Neural progenitor cell (in vitro differentiated cells): ENCODE measurements around the gene DUOX1. TPM values are rescaled to one million over a fixed set of nuclear protein-coding genes. Genes with fewer than 3 reads are reported as not detected.

Experiments used
- DNase-seq: peaks from one replicate; pipeline ENCODE4 v3.0.0-alpha.2; 2016; ENCODE audit warnings: low spot score
- H2AFZ ChIP-seq: fragments of 200-600 bp; sonication (generic); replicated peaks from 2 replicates; pipeline ENCODE4 v1.6.1; 2016; ENCODE audit warnings: antibody characterized with exemption
- H3F3A ChIP-seq: fragments of 200-600 bp; sonication (generic); 2 replicates; pipeline ENCODE4 v1.6.1; 2016; ENCODE audit warnings: antibody characterized with exemption, low read depth
- H3K27ac ChIP-seq: fragments of 200-600 bp; sonication (generic); 2 replicates; pipeline ENCODE4 v1.5.1; 2016; ENCODE audit warnings: mild to moderate bottlenecking
- H3K27me3 ChIP-seq: fragments of 200-600 bp; sonication (generic); 2 replicates; pipeline ENCODE4 v1.6.1; 2016; ENCODE audit warnings: mild to moderate bottlenecking, moderate library complexity
- H3K36me3 ChIP-seq: fragments of 200-600 bp; sonication (generic); 2 replicates; pipeline ENCODE4 v1.5.1; 2016
- H3K4me1 ChIP-seq: fragments of 200-600 bp; sonication (generic); 2 replicates; pipeline ENCODE4 v1.6.1; 2016; ENCODE audit warnings: mixed run types
- H3K4me2 ChIP-seq: fragments of 200-600 bp; sonication (generic); 2 replicates; pipeline ENCODE4 v1.6.1; 2016
- H3K4me3 ChIP-seq: fragments of 200-600 bp; sonication (generic); 2 replicates; pipeline ENCODE4 v1.5.1; 2016
- H3K79me2 ChIP-seq: fragments of 200-600 bp; sonication (generic); 2 replicates; pipeline ENCODE4 v1.6.1; 2016; ENCODE audit warnings: low read depth
- H3K9ac ChIP-seq: fragments of 200-600 bp; sonication (generic); 2 replicates; pipeline ENCODE4 v1.6.1; 2016
- H3K9me3 ChIP-seq: fragments of 200-600 bp; sonication (generic); 2 replicates; pipeline ENCODE4 v1.5.1; 2016; ENCODE audit warnings: low read depth
- H4K20me1 ChIP-seq: fragments of 200-600 bp; sonication (generic); 2 replicates; pipeline ENCODE4 v1.6.1; 2016; ENCODE audit warnings: low read depth
- H3K27ac Mint-ChIP-seq: 3 replicates; pipeline ENCODE4 v1.8.0; 2021; ENCODE audit warnings: mixed read lengths
- H3K27me3 Mint-ChIP-seq: 2 replicates; pipeline ENCODE4 v1.8.0; 2022; ENCODE audit warnings: low read depth, mild to moderate bottlenecking, inconsistent platforms, moderate library complexity, mixed read lengths; ENCODE audit not compliant: insufficient read depth
- H3K36me3 Mint-ChIP-seq: 3 replicates; pipeline ENCODE4 v1.8.0; 2021; ENCODE audit warnings: mixed read lengths
- H3K4me1 Mint-ChIP-seq: 3 replicates; pipeline ENCODE4 v1.8.0; 2021; ENCODE audit warnings: mixed read lengths
- H3K4me3 Mint-ChIP-seq: 3 replicates; pipeline ENCODE4 v1.8.0; 2021; ENCODE audit warnings: mild to moderate bottlenecking, moderate library complexity, mixed read lengths
- H3K9me3 Mint-ChIP-seq: 3 replicates; pipeline ENCODE4 v1.8.0; 2020; ENCODE audit warnings: mixed read lengths
- EZH2 ChIP-seq: fragments of 200-600 bp; sonication (generic); IDR thresholded peaks from 2 replicates; pipeline ENCODE4 v1.6.1; 2017; ENCODE audit warnings: antibody characterized with exemption, mild to moderate bottlenecking, moderate library complexity
- EZH2phosphoT487 ChIP-seq: fragments of 200-600 bp; sonication (generic); IDR thresholded peaks from 2 replicates; pipeline ENCODE4 v1.6.1; 2017; ENCODE audit warnings: antibody characterized with exemption
- total RNA-seq: library from RNA; depleted of rRNA; stranded (reverse); fragments of >200 nt; gene quantifications from 2 replicates; pipeline ENCODE4 v1.2.3, GENCODE V29; 2015; ENCODE audit warnings: low replicate concordance
- TF ChIP-seq, protein P1 (sequence below): fragments of 200-600 bp; sonication (generic); IDR thresholded peaks from 2 replicates; pipeline ENCODE4 v1.5.1; 2017; ENCODE audit warnings: antibody characterized with exemption, mild to moderate bottlenecking

DUOX1 gene
- total RNA-seq, 1 donor from 2014 or later, result 0.30 TPM

DNA sequence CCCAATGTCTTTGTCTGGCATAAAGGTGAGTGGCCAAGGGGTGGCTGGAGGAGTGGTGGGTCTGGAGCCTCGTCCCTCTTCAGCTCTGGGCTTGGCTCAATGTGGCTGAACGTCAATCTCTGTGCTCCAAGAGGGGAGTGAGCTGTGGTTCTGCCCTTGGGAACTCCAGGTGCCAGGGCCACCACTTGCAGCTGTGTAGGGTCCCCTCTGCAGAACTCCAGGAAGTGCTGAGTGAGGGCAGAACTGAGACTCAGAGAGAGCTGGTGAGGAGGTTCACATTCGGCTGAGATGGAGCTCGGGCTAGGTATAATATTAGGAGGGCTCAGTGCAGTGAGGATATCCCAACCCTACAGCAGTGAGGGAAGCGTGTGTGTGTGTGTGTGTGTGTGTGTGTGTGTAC lies 11.6 kb downstream of the DUOX1 start:
- Histone ChIP-seq H3K9ac (no peak overlapping the region), H4K20me1 (no peaks in the 10 kb centered on the region), H3K4me3 (no peak overlapping the region), H3K4me1 (no peaks in the 10 kb centered on the region), H3K27ac (no peak overlapping the region), H2AFZ (no peak overlapping the region), H3K4me2 (no peak overlapping the region), H3K79me2 (no peaks in the 10 kb centered on the region), H3F3A (no peaks in the 10 kb centered on the region), H3K27me3 (peaks cover 19% of the 10 kb centered on the region), H3K9me3 (no peaks in the 10 kb centered on the region), H3K36me3 (no peaks in the 10 kb centered on the region)
- TF ChIP-seq, protein P1, sequence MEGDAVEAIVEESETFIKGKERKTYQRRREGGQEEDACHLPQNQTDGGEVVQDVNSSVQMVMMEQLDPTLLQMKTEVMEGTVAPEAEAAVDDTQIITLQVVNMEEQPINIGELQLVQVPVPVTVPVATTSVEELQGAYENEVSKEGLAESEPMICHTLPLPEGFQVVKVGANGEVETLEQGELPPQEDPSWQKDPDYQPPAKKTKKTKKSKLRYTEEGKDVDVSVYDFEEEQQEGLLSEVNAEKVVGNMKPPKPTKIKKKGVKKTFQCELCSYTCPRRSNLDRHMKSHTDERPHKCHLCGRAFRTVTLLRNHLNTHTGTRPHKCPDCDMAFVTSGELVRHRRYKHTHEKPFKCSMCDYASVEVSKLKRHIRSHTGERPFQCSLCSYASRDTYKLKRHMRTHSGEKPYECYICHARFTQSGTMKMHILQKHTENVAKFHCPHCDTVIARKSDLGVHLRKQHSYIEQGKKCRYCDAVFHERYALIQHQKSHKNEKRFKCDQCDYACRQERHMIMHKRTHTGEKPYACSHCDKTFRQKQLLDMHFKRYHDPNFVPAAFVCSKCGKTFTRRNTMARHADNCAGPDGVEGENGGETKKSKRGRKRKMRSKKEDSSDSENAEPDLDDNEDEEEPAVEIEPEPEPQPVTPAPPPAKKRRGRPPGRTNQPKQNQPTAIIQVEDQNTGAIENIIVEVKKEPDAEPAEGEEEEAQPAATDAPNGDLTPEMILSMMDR, result no peak
- no peak for TF ChIP-seq EZH2
- no peak for TF ChIP-seq EZH2phosphoT487
- Mint-ChIP-seq H3K27me3 (peaks cover 11% of the 10 kb centered on the region), H3K36me3 (no peaks in the 10 kb centered on the region), H3K4me1 (no peaks in the 10 kb centered on the region), H3K4me3 (no peak overlapping the region), H3K27ac (no peak overlapping the region), H3K9me3 (no peaks in the 10 kb centered on the region)
- DNase-seq, result no peak

DNA sequence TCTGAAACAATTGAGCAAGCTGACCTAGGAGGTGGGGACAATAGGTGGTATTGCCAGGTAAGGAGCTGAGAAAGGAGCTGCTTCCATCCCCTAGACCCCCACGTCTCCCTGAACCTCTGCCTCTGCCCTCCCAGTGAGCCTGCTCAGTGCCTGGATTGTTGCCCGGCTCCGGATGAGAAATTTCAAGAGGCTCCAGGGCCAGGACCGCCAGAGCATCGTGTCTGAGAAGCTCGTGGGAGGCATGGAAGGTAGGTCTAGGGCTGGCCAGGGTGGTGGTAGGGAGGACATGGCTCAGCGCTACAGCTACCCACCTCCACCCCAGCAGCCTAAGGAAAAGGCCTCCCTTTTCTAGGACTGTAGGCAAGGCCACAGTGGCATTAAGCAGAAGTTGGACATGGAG lies 13.3 kb downstream of the DUOX1 start:
- DNase-seq, result no peak
- Histone ChIP-seq H3K9me3 (no peaks in the 10 kb centered on the region), H3K27ac (no peak overlapping the region), H3K36me3 (no peaks in the 10 kb centered on the region), H3K4me1 (no peaks in the 10 kb centered on the region), H3K4me3 (no peak overlapping the region), H2AFZ (no peak overlapping the region), H3K27me3 (peaks cover 6% of the 10 kb centered on the region), H4K20me1 (no peaks in the 10 kb centered on the region), H3K9ac (no peak overlapping the region), H3K4me2 (no peak overlapping the region), H3F3A (no peaks in the 10 kb centered on the region), H3K79me2 (no peaks in the 10 kb centered on the region)
- Mint-ChIP-seq H3K27me3 (peaks cover 9% of the 10 kb centered on the region), H3K9me3 (no peaks in the 10 kb centered on the region), H3K27ac (no peak overlapping the region), H3K36me3 (no peaks in the 10 kb centered on the region), H3K4me1 (no peaks in the 10 kb centered on the region), H3K4me3 (no peak overlapping the region)
- no peak for TF ChIP-seq EZH2
- TF ChIP-seq EZH2phosphoT487, result no peak
- TF ChIP-seq, protein P1, result no peak

DNA sequence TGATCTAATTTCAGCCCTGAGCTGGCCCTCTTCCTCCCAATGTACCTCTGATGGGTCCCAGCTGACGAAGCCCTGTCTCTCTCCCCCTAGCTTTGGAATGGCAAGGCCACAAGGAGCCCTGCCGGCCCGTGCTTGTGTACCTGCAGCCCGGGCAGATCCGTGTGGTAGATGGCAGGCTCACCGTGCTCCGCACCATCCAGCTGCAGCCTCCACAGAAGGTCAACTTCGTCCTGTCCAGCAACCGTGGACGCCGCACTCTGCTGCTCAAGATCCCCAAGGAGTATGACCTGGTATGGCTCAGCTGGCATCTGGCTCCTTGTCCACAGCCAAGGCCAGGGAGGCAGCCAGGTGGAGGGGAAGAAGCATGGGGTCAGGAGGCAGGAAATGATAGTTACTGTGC lies 14.2 kb downstream of the DUOX1 start:
- no peak overlapping the region for H3K4me3 ChIP-seq
- peaks cover 1% of the 10 kb centered on the region for H3K4me1 ChIP-seq
- TF ChIP-seq, protein P1, result no peak
- TF ChIP-seq EZH2phosphoT487 (no peak), EZH2 (no peak)
- no peaks in the 10 kb centered on the region for H3K4me1 Mint-ChIP-seq
- H3K4me3 Mint-ChIP-seq, result no peak overlapping the region
- H3K9me3 Mint-ChIP-seq, result no peaks in the 10 kb centered on the region
- no peak overlapping the region for H3K27ac Mint-ChIP-seq
- H3K27me3 Mint-ChIP-seq, result peaks cover 9% of the 10 kb centered on the region
- no peaks in the 10 kb centered on the region for H3K79me2 ChIP-seq
- H3K36me3 ChIP-seq, result no peaks in the 10 kb centered on the region
- no peak overlapping the region for H3K27ac ChIP-seq
- no peak overlapping the region for H3K4me2 ChIP-seq
- H3F3A ChIP-seq, result no peaks in the 10 kb centered on the region
- no peaks in the 10 kb centered on the region for H3K9me3 ChIP-seq
- H2AFZ ChIP-seq, result no peak overlapping the region
- peaks cover 6% of the 10 kb centered on the region for H3K27me3 ChIP-seq
- H3K9ac ChIP-seq, result no peak overlapping the region
- H4K20me1 ChIP-seq, result no peaks in the 10 kb centered on the region
- H3K36me3 Mint-ChIP-seq, result no peaks in the 10 kb centered on the region
- DNase-seq, result no peak

DNA sequence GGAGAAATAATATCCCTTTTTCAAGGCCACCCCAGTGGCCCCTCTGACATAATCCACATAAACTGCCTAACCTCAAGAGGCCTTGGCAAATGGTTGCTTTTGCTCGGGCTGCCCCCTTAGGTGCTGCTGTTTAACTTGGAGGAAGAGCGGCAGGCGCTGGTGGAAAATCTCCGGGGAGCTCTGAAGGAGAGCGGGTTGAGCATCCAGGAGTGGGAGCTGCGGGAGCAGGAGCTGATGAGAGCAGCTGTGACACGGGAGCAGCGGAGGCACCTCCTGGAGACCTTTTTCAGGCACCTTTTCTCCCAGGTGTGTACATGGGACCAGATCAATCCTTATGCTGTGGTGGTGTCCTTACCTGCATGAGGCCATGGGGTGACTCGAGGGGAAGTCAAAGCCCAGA lies 15.0 kb downstream of the DUOX1 start:
- Mint-ChIP-seq H3K27ac (no peak overlapping the region), H3K4me1 (no peaks in the 10 kb centered on the region), H3K4me3 (no peak overlapping the region), H3K9me3 (no peaks in the 10 kb centered on the region), H3K27me3 (peaks cover 10% of the 10 kb centered on the region), H3K36me3 (no peaks in the 10 kb centered on the region)
- Histone ChIP-seq H3K4me3 (no peak overlapping the region), H3K27me3 (peaks cover 6% of the 10 kb centered on the region), H3K4me1 (peaks cover 7% of the 10 kb centered on the region), H4K20me1 (no peaks in the 10 kb centered on the region), H2AFZ (no peak overlapping the region), H3K27ac (no peak overlapping the region), H3K9me3 (no peaks in the 10 kb centered on the region), H3K36me3 (no peaks in the 10 kb centered on the region), H3K4me2 (no peak overlapping the region), H3F3A (no peaks in the 10 kb centered on the region), H3K79me2 (no peaks in the 10 kb centered on the region), H3K9ac (no peak overlapping the region)
- TF ChIP-seq, protein P1, result no peak
- no peak for TF ChIP-seq EZH2phosphoT487
- TF ChIP-seq EZH2, result no peak
- no peak for DNase-seq
